ENCODE results near the gene PYM1. TPM values are rescaled to one million over a fixed set of nuclear protein-coding genes. Genes with fewer than 3 reads are reported as not detected.

PYM1 gene
- polyA plus RNA-seq, 3 donors, result 16.8 to 33.6 (median 26.2) TPM

GRCh38 chr12:55942577-55943136, 15.0 kb upstream of the PYM1 start:
- no peak overlapping the region for H3K27ac ChIP-seq (ENCODE audit: low read depth, low read length)
- WGBS, 3 donors, result 93 to 96% (median 95%) methylated on average over 1 of the region's 1 CpG

GRCh38 chr12:55942055-55942454, 14.4 kb upstream of the PYM1 start:
- no peak overlapping the region for H3K27ac ChIP-seq (ENCODE audit: low read depth, low read length)
- 90 to 94% (median 91%) methylated on average over 4 of the region's 4 CpGs for WGBS, 3 donors

GRCh38 chr12:55940065-55940732, 12.5 kb upstream of the PYM1 start:
- 13 to 17% (median 17%) methylated on average over 18 of the region's 18 CpGs for WGBS, 3 donors

GRCh38 chr12:55938826-55939501, 11.3 kb upstream of the PYM1 start:
- H3K27ac ChIP-seq (ENCODE audit: low read depth, low read length), result no peak overlapping the region
- WGBS, 3 donors, result 92 to 97% (median 92%) methylated on average over 8 of the region's 8 CpGs

More at GRCh38 chr12:55940065-55940732, 12.5 kb upstream of the PYM1 start:
- no peak overlapping the region for H3K27ac ChIP-seq (ENCODE audit: low read depth, low read length)

- no peak overlapping the region for H3K27ac ChIP-seq (ENCODE audit: low read depth, low read length)
- WGBS, 3 donors, result 76 to 84% (median 79%) methylated on average over 2 of the region's 2 CpGs
Observed at GRCh38 chr12:55937981-55938380, 10.3 kb upstream of the PYM1 start.

GRCh38 chr12:55935738-55936151, 8.1 kb upstream of the PYM1 start:
- H3K27ac ChIP-seq (ENCODE audit: low read depth, low read length), result no peak overlapping the region
- 43 to 70% (median 64%) methylated on average over 25 to 26 of the region's 26 CpGs for WGBS, 3 donors

GRCh38 chr12:55934773-55935172, 7.1 kb upstream of the PYM1 start:
- WGBS, 3 donors, result 91 to 100% (median 92%) methylated on average over 1 of the region's 1 CpG
- H3K27ac ChIP-seq (ENCODE audit: low read depth, low read length), result no peak overlapping the region

- WGBS, 3 donors, result 93 to 97% (median 96%) methylated on average over 1 of the region's 1 CpG
- no peak overlapping the region for H3K27ac ChIP-seq (ENCODE audit: low read depth, low read length)
Observed at GRCh38 chr12:55933799-55934742, 6.4 kb upstream of the PYM1 start.

- 55 to 72% (median 61%) methylated on average over 7 of the region's 7 CpGs for WGBS, 3 donors
- H3K27ac ChIP-seq (ENCODE audit: low read depth, low read length), result no peak overlapping the region
Observed at GRCh38 chr12:55933169-55933798, 5.6 kb upstream of the PYM1 start.

GRCh38 chr12:55932551-55932910, 4.8 kb upstream of the PYM1 start:
- H3K27ac ChIP-seq (ENCODE audit: low read depth, low read length), result no peak overlapping the region

GRCh38 chr12:55931780-55932550, 4.3 kb upstream of the PYM1 start:
- WGBS, 3 donors, result 0 to 1% (median 0%) methylated on average over 56 to 60 of the region's 60 CpGs
- no peak overlapping the region for H3K27ac ChIP-seq (ENCODE audit: low read depth, low read length)

More at GRCh38 chr12:55932551-55932910, 4.8 kb upstream of the PYM1 start:
- WGBS, 3 donors, result 0 to 9% (median 6%) methylated on average over 4 of the region's 4 CpGs

- 8 to 9% (median 8%) methylated on average over 10 of the region's 10 CpGs for WGBS, 3 donors
- no peak overlapping the region for H3K27ac ChIP-seq (ENCODE audit: low read depth, low read length)
Observed at GRCh38 chr12:55931317-55931779, 3.7 kb upstream of the PYM1 start.

GRCh38 chr12:55930771-55931316, 3.1 kb upstream of the PYM1 start, which contains the start of gene DGKA:
Gene DGKA, plus strand, starts transcription at chr12:55931162. Its CDS starts 5,342 bp downstream, at chr12:55936504.
- WGBS, 3 donors, result 34 to 39% (median 35%) methylated on average over 3 of the region's 3 CpGs
- H3K27ac ChIP-seq (ENCODE audit: low read depth, low read length), result no peak within 1 kb of the TSS

- 35 to 74% (median 45%) methylated on average over 8 of the region's 8 CpGs for WGBS, 3 donors
- no peak overlapping the region for H3K27ac ChIP-seq (ENCODE audit: low read depth, low read length)
Observed at GRCh38 chr12:55929306-55929791, 1.7 kb upstream of the PYM1 start.

- peak overlapping the region; percentile 89 for H3K27ac ChIP-seq (ENCODE audit: low read depth, low read length)
- 0 to 1% (median 0%) methylated on average over 42 of the region's 42 CpGs for WGBS, 3 donors
Observed at GRCh38 chr12:55926738-55927587, 731 bp downstream of the PYM1 start.
